SU-DHL-6 (cell line): Measurements from ENCODE around the gene THOC6.

Experiments
- H2AFZ ChIP-seq: fragments of 200-600 bp; sonication (generic); 2 replicates; pipeline ENCODE4 v1.6.1; 2014; ENCODE audit warnings: low read depth, mild to moderate bottlenecking, moderate library complexity, mixed read lengths, antibody characterized with exemption, low read length; ENCODE audit not compliant: severe bottlenecking
- H3F3A ChIP-seq: fragments of 200-600 bp; shearing (Covaris generic); 2 replicates; pipeline ENCODE4 v1.6.0; 2016; ENCODE audit warnings: antibody characterized with exemption, mild to moderate bottlenecking; ENCODE audit not compliant: insufficient read depth
- H3K27ac ChIP-seq: fragments of 200-600 bp; sonication (generic); 2 replicates; pipeline ENCODE4 v1.5.1; 2016; ENCODE audit warnings: low read depth, mild to moderate bottlenecking, low read length, moderate library complexity, mixed read lengths
- H3K27me3 ChIP-seq: fragments of 200-600 bp; sonication (generic), shearing (Covaris generic); 2 replicates; pipeline ENCODE4 v1.6.0; 2014; ENCODE audit warnings: mild to moderate bottlenecking, low read length
- H3K36me3 ChIP-seq: fragments of 200-600 bp; sonication (generic); 2 replicates; pipeline ENCODE4 v1.6.1; 2014; ENCODE audit warnings: mild to moderate bottlenecking, low read length, mixed read lengths
- H3K4me2 ChIP-seq: fragments of 300-600, 200-600 bp; shearing (Covaris generic), sonication (generic); 2 replicates; pipeline ENCODE4 v1.6.0; 2014; ENCODE audit warnings: low read length, low read depth, mild to moderate bottlenecking; ENCODE audit not compliant: poor library complexity, severe bottlenecking
- H3K4me3 ChIP-seq: fragments of 200-600 bp; sonication (generic); 2 replicates; pipeline ENCODE4 v1.5.1; 2014; ENCODE audit warnings: antibody characterized with exemption, low read length, mild to moderate bottlenecking, mixed read lengths; ENCODE audit not compliant: insufficient read depth, poor library complexity, severe bottlenecking
- H3K79me2 ChIP-seq: fragments of 200-600 bp; sonication (generic); 2 replicates; pipeline ENCODE4 v1.6.1; 2014; ENCODE audit warnings: mild to moderate bottlenecking, low read length, moderate library complexity; ENCODE audit not compliant: insufficient read depth
- H3K9ac ChIP-seq: fragments of 200-600 bp; sonication (generic); 2 replicates; pipeline ENCODE4 v1.7.0; 2014; ENCODE audit warnings: mild to moderate bottlenecking, low read length
- H3K9me2 ChIP-seq: fragments of 200-600 bp; sonication (generic); replicated peaks from 2 replicates; pipeline ENCODE4 v1.6.1; 2014; ENCODE audit warnings: low read length; ENCODE audit not compliant: insufficient read depth
- H3K9me3 ChIP-seq: fragments of 200-600 bp; sonication (generic); 2 replicates; pipeline ENCODE4 v1.6.1; 2014; ENCODE audit warnings: low read length, mixed read lengths; ENCODE audit not compliant: insufficient read depth
- H4K20me1 ChIP-seq: fragments of 200-600 bp; sonication (generic); 2 replicates; pipeline ENCODE4 v1.6.1; 2014; ENCODE audit warnings: low read depth, mild to moderate bottlenecking, antibody characterized with exemption, low read length, moderate library complexity, mixed read lengths
- EZH2phosphoT487 ChIP-seq: fragments of 200-600 bp; sonication (generic), shearing (Covaris generic); conservative IDR thresholded peaks from 2 replicates; pipeline ENCODE4 v1.6.1; 2018; ENCODE audit warnings: mild to moderate bottlenecking, antibody characterized with exemption, low read length, moderate library complexity, mixed read lengths
- TF ChIP-seq, protein P1 (sequence below): fragments of 200-600 bp; sonication (generic); IDR thresholded peaks from one replicate; pipeline ENCODE4 v1.5.1; 2017; ENCODE audit warnings: antibody characterized with exemption, mild to moderate bottlenecking, low read length, moderate library complexity; ENCODE audit not compliant: insufficient read depth, poor library complexity, severe bottlenecking

Gene THOC6

DNA sequence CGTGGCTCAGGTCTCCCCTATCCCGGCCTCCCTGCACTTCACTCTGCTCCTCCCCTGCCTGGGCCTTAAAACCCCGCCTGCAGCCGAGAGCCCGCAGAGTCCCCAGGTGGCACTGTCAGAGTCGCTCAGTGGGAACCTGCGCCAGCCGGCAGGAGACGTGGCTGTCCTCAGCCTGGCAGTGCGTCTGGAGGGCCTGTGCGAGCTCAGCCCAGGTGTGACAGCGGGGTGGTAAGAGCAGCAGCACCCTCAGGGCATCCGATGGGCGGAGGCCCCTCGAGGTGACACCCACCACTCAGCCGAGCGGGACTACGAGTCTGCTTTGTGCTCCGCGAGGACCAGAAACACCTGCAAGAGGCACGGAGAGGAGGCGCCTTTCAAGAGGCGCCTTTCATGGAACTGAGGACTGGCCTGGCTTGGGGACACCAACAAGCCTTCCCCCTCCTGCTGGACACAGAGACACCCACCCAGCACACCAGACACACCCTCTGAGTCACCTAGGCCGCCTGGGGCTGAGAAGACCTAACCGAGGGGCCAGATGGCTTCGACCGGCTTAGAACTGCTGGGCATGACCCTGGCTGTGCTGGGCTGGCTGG, 10.9 kb upstream of the THOC6 start, which contains the start of gene CLDN9:
Gene CLDN9, plus strand, starts transcription at position 96 of the 593 bp plus-strand sequence. Its CDS starts 440 bp downstream, at position 536.
- H3K79me2 ChIP-seq, result no peaks in the 10 kb centered on the region
- H3K9me3 ChIP-seq, result no peaks in the 10 kb centered on the region
- no peaks in the 10 kb centered on the region for H4K20me1 ChIP-seq
- H3K27me3 ChIP-seq, result no peaks in the 10 kb centered on the region
- H3K4me3 ChIP-seq, result no peak within 1 kb of the TSS
- no peak within 1 kb of the TSS for H2AFZ ChIP-seq
- H3K9me2 ChIP-seq, result no peaks in the 10 kb centered on the region
- H3K27ac ChIP-seq, result no peak within 1 kb of the TSS
- TF ChIP-seq, protein P1, sequence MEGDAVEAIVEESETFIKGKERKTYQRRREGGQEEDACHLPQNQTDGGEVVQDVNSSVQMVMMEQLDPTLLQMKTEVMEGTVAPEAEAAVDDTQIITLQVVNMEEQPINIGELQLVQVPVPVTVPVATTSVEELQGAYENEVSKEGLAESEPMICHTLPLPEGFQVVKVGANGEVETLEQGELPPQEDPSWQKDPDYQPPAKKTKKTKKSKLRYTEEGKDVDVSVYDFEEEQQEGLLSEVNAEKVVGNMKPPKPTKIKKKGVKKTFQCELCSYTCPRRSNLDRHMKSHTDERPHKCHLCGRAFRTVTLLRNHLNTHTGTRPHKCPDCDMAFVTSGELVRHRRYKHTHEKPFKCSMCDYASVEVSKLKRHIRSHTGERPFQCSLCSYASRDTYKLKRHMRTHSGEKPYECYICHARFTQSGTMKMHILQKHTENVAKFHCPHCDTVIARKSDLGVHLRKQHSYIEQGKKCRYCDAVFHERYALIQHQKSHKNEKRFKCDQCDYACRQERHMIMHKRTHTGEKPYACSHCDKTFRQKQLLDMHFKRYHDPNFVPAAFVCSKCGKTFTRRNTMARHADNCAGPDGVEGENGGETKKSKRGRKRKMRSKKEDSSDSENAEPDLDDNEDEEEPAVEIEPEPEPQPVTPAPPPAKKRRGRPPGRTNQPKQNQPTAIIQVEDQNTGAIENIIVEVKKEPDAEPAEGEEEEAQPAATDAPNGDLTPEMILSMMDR, result no peak
- TF ChIP-seq EZH2phosphoT487, result no peak
- no peaks in the 10 kb centered on the region for H3F3A ChIP-seq
- H3K9ac ChIP-seq, result no peak within 1 kb of the TSS
- no peak within 1 kb of the TSS for H3K4me2 ChIP-seq
- no peaks in the 10 kb centered on the region for H3K36me3 ChIP-seq

GRCh38 chr16:3013491-3013951, 10.3 kb upstream of the THOC6 start:
- no peak for TF ChIP-seq EZH2phosphoT487
- TF ChIP-seq, protein P1, result no peak
- H3K9me3 ChIP-seq, result no peaks in the 10 kb centered on the region
- H2AFZ ChIP-seq, result no peak overlapping the region
- H3K4me3 ChIP-seq, result no peak overlapping the region
- no peaks in the 10 kb centered on the region for H3K79me2 ChIP-seq
- H3K9me2 ChIP-seq, result no peaks in the 10 kb centered on the region
- no peak overlapping the region for H3K4me2 ChIP-seq
- H3K27ac ChIP-seq, result no peak overlapping the region
- no peaks in the 10 kb centered on the region for H3F3A ChIP-seq
- H3K9ac ChIP-seq, result no peak overlapping the region
- H4K20me1 ChIP-seq, result no peaks in the 10 kb centered on the region
- H3K27me3 ChIP-seq, result no peaks in the 10 kb centered on the region
- H3K36me3 ChIP-seq, result no peaks in the 10 kb centered on the region

DNA sequence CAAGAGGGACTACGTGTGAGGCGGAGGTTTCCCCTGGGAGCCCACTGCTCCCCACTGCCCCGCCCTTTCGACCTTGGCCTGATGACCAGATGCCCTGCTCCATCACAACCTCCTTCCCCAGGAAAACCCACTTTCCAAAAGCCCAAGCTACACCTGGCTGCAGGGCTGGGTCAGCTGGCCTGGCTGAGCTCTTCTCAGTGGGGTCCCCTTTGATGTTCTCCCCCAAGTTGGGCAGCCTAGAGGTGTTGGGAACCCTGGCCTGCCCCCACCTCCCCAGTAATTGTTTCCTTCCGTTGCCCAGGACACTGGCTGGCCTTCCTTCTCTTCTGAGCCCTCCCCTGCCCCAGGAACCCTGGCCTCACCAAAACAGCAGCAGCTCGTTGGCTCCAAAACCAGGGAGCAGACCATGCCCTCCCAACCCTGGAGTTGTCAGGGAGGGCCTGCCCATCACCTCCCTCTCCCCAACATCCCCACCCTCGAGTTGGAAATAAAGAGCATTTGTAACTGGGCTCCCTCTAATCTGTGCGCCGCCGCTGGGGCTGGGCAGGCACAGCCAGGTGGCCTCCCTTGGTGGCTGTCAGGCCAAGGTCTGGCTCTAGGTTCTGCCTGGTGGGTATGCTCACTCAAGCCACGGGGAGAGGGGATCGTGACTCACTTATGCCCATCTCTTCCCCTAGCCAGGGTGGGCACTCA, 9.7 kb upstream of the THOC6 start:
- no peaks in the 10 kb centered on the region for H3K27me3 ChIP-seq
- no peak overlapping the region for H3K4me3 ChIP-seq
- H3K27ac ChIP-seq, result no peak overlapping the region
- no peaks in the 10 kb centered on the region for H3K9me2 ChIP-seq
- H3K9ac ChIP-seq, result no peak overlapping the region
- H3K9me3 ChIP-seq, result no peaks in the 10 kb centered on the region
- no peaks in the 10 kb centered on the region for H3K79me2 ChIP-seq
- no peaks in the 10 kb centered on the region for H3F3A ChIP-seq
- no peak overlapping the region for H3K4me2 ChIP-seq
- no peak for TF ChIP-seq EZH2phosphoT487
- TF ChIP-seq, protein P1, result no peak
- H3K36me3 ChIP-seq, result no peaks in the 10 kb centered on the region
- no peak overlapping the region for H2AFZ ChIP-seq
- no peaks in the 10 kb centered on the region for H4K20me1 ChIP-seq
